Transverse colon (tissue), 4 donors: ENCODE measurements around the gene SEMA3F. TPM values are rescaled to one million over a fixed set of nuclear protein-coding genes. Genes with fewer than 3 reads are reported as not detected.

Source experiments
- DNase-seq: peaks from one replicate; pipeline ENCODE4 v3.0.0-alpha.2; 2019
- H3K27ac ChIP-seq, 4 donors: fragments of 200-600 bp; sonication (generic); 2 replicates each; pipeline ENCODE4 v1.5.1; 2016 to 2018; ENCODE audit warnings: inconsistent platforms in 4 of 4
- H3K27me3 ChIP-seq: fragments of 200-600 bp; sonication (generic); 2 replicates; pipeline ENCODE4 v1.5.1; 2017; ENCODE audit warnings: inconsistent platforms
- H3K36me3 ChIP-seq, 4 donors: fragments of 200-600 bp; sonication (generic); 2 replicates each; pipeline ENCODE4 v1.5.1; 2017 to 2019; ENCODE audit warnings: inconsistent platforms in 4 of 4
- H3K4me1 ChIP-seq, 4 donors: fragments of 200-600 bp; sonication (generic); 2 replicates each; pipeline ENCODE4 v1.5.1; 2017 to 2020; ENCODE audit warnings: inconsistent platforms in 4 of 4
- H3K4me3 ChIP-seq, 4 donors: fragments of 200-600 bp; sonication (generic); 1 replicate in 1 of 4; 2 replicates in 3 of 4; pipeline versions ENCODE4 v1.5.1 to v1.6.1; 2017 to 2019; ENCODE audit warnings: inconsistent platforms in 4 of 4
- H3K9me3 ChIP-seq, 2 donors: fragments of 200-600 bp; sonication (generic); 2 replicates each; pipeline ENCODE4 v1.5.1; 2017 to 2019; ENCODE audit warnings: inconsistent platforms in 2 of 2
- CTCF ChIP-seq, 5 experiments: fragments of 200-600 bp in 3 of 5; fragments of 450-650 bp in 2 of 5; sonication (generic) in 3 of 5; IDR thresholded peaks; 1 replicate in 2 of 5; 2 replicates in 3 of 5; pipeline ENCODE4 v1.5.1; 2016 to 2017; ENCODE audit warnings: antibody characterized with exemption in 5 of 5, inconsistent platforms in 3 of 5, mild to moderate bottlenecking in 2 of 5, moderate library complexity in 1 of 5
- EP300 ChIP-seq: sonication (generic); formaldehyde crosslinking; IDR thresholded peaks from one replicate; pipeline ENCODE4 v1.6.1; 2017; ENCODE audit warnings: antibody characterized with exemption, low read depth
- POLR2A ChIP-seq: fragments of 450-650 bp; IDR thresholded peaks from one replicate; pipeline ENCODE4 v1.6.1; 2016; ENCODE audit warnings: antibody characterized with exemption, mild to moderate bottlenecking, moderate library complexity
- POLR2AphosphoS5 ChIP-seq, 3 donors: sonication (generic); formaldehyde crosslinking; IDR thresholded peaks; one replicate each; pipeline ENCODE4 v1.6.1; 2016; ENCODE audit warnings: antibody characterized with exemption in 3 of 3
- WGBS, 2 donors: methylation state at CpG; one replicate each; pipeline ENCODE4 v1.1.5; 2018; ENCODE audit warnings: low coverage in 1 of 2; 5-methylcytosine and 5-hydroxymethylcytosine counted together
- in situ Hi-C, 4 donors: fragments of 200-750 bp; cut with MboI; loops; one replicate each; pipeline versions ENCODE4 v1.15.0 to v1.15.1; 2017; ENCODE audit warnings: low sequenced_read_pairs in 3 of 4, low pct_ligation_motif_present in 1 of 4, low pct_unique_long_range_greater_than_20kb in 1 of 4
- intact Hi-C: fragments of 100-400 bp; cut with DNase I; formaldehyde crosslinking; loops from one replicate; pipeline ENCODE4 v1.15.1; 2023; ENCODE audit warnings: low total_unique reads
- total RNA-seq, 4 donors: library from RNA; depleted of rRNA; stranded (reverse); fragments of >200 nt; gene quantifications; one replicate each; pipeline ENCODE4 v1.1.0, GENCODE V29; 2016

The SEMA3F gene
- total RNA-seq, 4 donors from 2014 or later, result 1.9 to 30.6 (median 3.8) TPM

DNA sequence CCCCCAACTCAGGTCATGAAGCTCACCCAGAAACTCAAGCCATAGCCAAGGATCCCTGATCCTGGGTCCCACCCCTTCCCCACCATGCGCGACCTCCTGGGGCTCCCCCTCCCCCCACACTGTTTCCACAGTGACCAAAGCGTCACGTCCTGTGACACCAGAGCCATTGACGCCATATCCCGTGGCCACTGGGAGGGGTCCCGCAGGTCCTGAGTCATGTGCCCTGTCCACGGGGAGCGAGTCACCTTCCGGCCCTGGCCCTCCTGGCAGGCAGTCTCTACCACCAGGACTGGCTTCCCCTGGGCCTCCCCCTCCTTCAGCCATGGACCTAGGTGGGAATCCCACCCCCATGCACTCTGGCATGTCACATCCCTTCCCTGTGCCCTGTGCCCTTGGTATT is 15.6 kb downstream of the SEMA3F start:
- Histone ChIP-seq H3K27ac (peak overlapping the region; percentile 0 to 55 (median 35)), H3K9me3 (no peaks in the 10 kb centered on the region), H3K4me3 (no peak overlapping the region), H3K36me3 (no peaks in the 10 kb centered on the region), H3K27me3 (no peaks in the 10 kb centered on the region), H3K4me1 (peaks cover 28 to 62% (median 40%) of the 10 kb centered on the region in 4 donors)
- DNase-seq, result no peak
- in situ Hi-C loops (no loop called here), intact Hi-C loops (no loop called here)
- 71% methylated on average over 10 of the region's 10 CpGs; no CpG with 5 or more reads in 1 of the 2 donors for WGBS, 2 donors
- TF ChIP-seq EP300 (no peak), POLR2AphosphoS5 (IDR thresholded peaks at IDR 0.05) (no peak), CTCF (IDR thresholded peaks at IDR 0.05) (no peak), POLR2A (no peak)

GRCh38 chr3:50171540-50172301 is 16.6 kb downstream of the SEMA3F start:
- Histone ChIP-seq H3K4me3 (no peak overlapping the region), H3K9me3 (no peaks in the 10 kb centered on the region), H3K36me3 (no peaks in the 10 kb centered on the region), H3K27me3 (no peaks in the 10 kb centered on the region), H3K4me1 (peaks cover 18 to 52% (median 30%) of the 10 kb centered on the region in 4 donors), H3K27ac (peak overlapping the region in 3 of 4 donors; percentile 38 to 55 (median 48))
- in situ Hi-C loops, result no loop called here
- intact Hi-C loops, result no loop called here
- TF ChIP-seq POLR2AphosphoS5 (IDR thresholded peaks at IDR 0.05) (peak; percentile 32 to 69 (median 46)), POLR2A (no peak)
- peak; percentile 60 for DNase-seq
- 65% methylated on average over 16 of the region's 21 CpGs; no CpG with 5 or more reads in 1 of the 2 donors for whole genome bisulfite sequencing, 2 donors

DNA sequence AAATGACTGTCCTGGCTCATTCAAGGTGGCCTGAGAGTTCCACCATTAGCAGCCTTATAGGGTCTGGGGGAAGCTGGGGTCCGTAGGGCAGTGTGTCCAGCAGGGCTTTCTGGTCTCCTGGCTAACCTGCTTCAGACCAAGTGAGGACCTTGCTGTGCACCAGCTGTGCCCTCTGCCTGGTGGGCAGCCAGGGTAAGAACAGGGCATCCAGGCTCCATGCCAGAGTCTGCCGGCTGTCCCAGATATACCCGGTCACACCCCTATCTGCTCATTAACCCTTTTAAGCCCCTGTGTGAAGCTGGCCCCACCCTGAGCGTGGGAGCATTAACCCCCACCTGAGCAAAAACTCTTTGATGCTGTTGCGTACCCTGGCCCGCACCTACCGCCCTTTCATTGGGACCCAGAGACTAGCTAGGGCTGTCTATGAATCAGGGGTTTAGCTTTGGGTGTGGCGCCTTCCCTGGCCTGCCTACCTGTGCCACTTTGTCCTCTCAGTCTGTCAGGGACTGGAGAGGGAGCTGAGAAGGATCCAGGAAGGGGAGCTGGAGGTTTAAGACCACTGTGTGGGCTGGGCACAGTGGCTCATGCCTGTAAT is 17.6 kb downstream of the SEMA3F start:
- no peak for DNase-seq
- H3K9me3 ChIP-seq, result no peaks in the 10 kb centered on the region
- H3K4me1 ChIP-seq, result peaks cover 8 to 48% (median 24%) of the 10 kb centered on the region in 4 donors
- H3K27ac ChIP-seq, result peak overlapping the region in 2 of 4 donors; percentile 15 to 55
- intact Hi-C loops (no loop called here), in situ Hi-C loops (no loop called here)
- H3K4me3 ChIP-seq, result no peak overlapping the region
- WGBS, 2 donors, result 48% methylated on average over 8 of the region's 8 CpGs; no CpG with 5 or more reads in 1 of the 2 donors
- no peaks in the 10 kb centered on the region for H3K27me3 ChIP-seq
- TF ChIP-seq POLR2AphosphoS5 (IDR thresholded peaks at IDR 0.05) (no peak), POLR2A (no peak), EP300 (no peak), CTCF (IDR thresholded peaks at IDR 0.05) (no peak)
- H3K36me3 ChIP-seq, result no peaks in the 10 kb centered on the region

GRCh38 chr3:50173685-50174516 is 18.8 kb downstream of the SEMA3F start:
- whole genome bisulfite sequencing, 2 donors, result 74% methylated on average over 29 of the region's 29 CpGs; no CpG with 5 or more reads in 1 of the 2 donors
- Histone ChIP-seq H3K4me3 (no peak overlapping the region), H3K9me3 (no peaks in the 10 kb centered on the region), H3K27ac (no peak overlapping the region), H3K4me1 (peaks cover 6 to 36% (median 24%) of the 10 kb centered on the region in 4 donors), H3K36me3 (no peaks in the 10 kb centered on the region), H3K27me3 (no peaks in the 10 kb centered on the region)
- TF ChIP-seq EP300 (no peak), CTCF (IDR thresholded peaks at IDR 0.05) (no peak), POLR2A (no peak), POLR2AphosphoS5 (IDR thresholded peaks at IDR 0.05) (no peak)
- intact Hi-C loops (no loop called here), in situ Hi-C loops (no loop called here)
- no peak for DNase-seq
